Ovary (tissue), 3 donors: Measurements from ENCODE around the gene TTLL11.

Experiments
- CTCF ChIP-seq, 3 donors: fragments of 450-650 bp in 2 of 3; fragments of 200-600 bp in 1 of 3; IDR thresholded peaks; one replicate each; pipeline versions ENCODE4 v1.5.1 to v1.8.0; 2016 to 2022; ENCODE audit warnings: antibody characterized with exemption in 3 of 3, mild to moderate bottlenecking in 1 of 3
- POLR2A ChIP-seq: fragments of 450-650 bp; IDR thresholded peaks from one replicate; pipeline ENCODE4 v1.6.1; 2017; ENCODE audit warnings: antibody characterized with exemption, mild to moderate bottlenecking, moderate library complexity
- donor health status: DM: no; HTN: no; CAD: no.

GRCh38 chr9:122107291-122107805, 14.2 kb upstream of the TTLL11 start:
- no peak for TF ChIP-seq CTCF (IDR thresholded peaks at IDR 0.05)
- TF ChIP-seq POLR2A: no peak
